K562 (cell line): Measurements from ENCODE around the gene MTHFS. TPM values are rescaled to one million over a fixed set of nuclear protein-coding genes. Genes with fewer than 3 reads are reported as not detected.

Experiments
- ARID1B ChIP-seq: fragments of 450-650 bp; IDR thresholded peaks from 2 replicates; pipeline ENCODE4 v1.6.1; 2016; ENCODE audit warnings: antibody characterized with exemption, mild to moderate bottlenecking, inconsistent platforms
- BCL6 ChIP-seq: fragments of 250-450 bp; sonication (Bioruptor Pico); IDR thresholded peaks from 2 replicates; pipeline ENCODE4 v1.4.0; 2020
- DIDO1 ChIP-seq: fragments of 450-650 bp; IDR thresholded peaks from 2 replicates; pipeline ENCODE4 v1.6.1; 2016; ENCODE audit warnings: low read depth, missing biosample characterization, missing genetic modification characterization
- ELF2 ChIP-seq: fragments of 250-450 bp; sonication (Bioruptor Pico); IDR thresholded peaks from 2 replicates; pipeline ENCODE4 v1.5.0; 2021; ENCODE audit warnings: mild to moderate bottlenecking
- MAFF ChIP-seq: IDR thresholded peaks from 2 replicates; pipeline ENCODE4 v1.6.1; 2012; ENCODE audit warnings: low read length, improper control_type of control experiment
- MAFG ChIP-seq: fragments of 450-650 bp; conservative IDR thresholded peaks from 2 replicates; pipeline ENCODE4 v1.6.1; 2016; ENCODE audit warnings: missing genetic modification characterization, missing compliant biosample characterization
- POLR2H ChIP-seq: IDR thresholded peaks from 2 replicates; pipeline ENCODE4 v1.6.1; 2016; ENCODE audit warnings: missing genetic modification characterization, low read depth, mild to moderate bottlenecking, control low read depth, missing compliant biosample characterization, moderate library complexity
- SMARCC2 ChIP-seq: fragments of 450-650 bp; IDR thresholded peaks from 2 replicates; pipeline ENCODE4 v1.6.1; 2017; ENCODE audit warnings: antibody characterized with exemption, moderate library complexity, mild to moderate bottlenecking, low read depth
- TBP ChIP-seq: optimal IDR thresholded peaks from 2 replicates; pipeline ENCODE3; 2011; ENCODE audit warnings: low read depth, low read length, improper control_type of control experiment
- ZBTB1 ChIP-seq: sonication (generic); formaldehyde crosslinking; IDR thresholded peaks from 2 replicates; pipeline ENCODE4 v1.8.1; 2023; ENCODE audit warnings: missing genetic modification reagents, low read depth, mild to moderate bottlenecking, borderline replicate concordance
- ZEB2 ChIP-seq: fragments of 450-650 bp; IDR thresholded peaks from 2 replicates; pipeline ENCODE4 v1.6.1; 2016
- ZFP30 ChIP-seq: fragments of 250-450 bp; sonication (Bioruptor Pico); IDR thresholded peaks from 2 replicates; pipeline ENCODE4 v1.8.0; 2022; ENCODE audit warnings: moderate library complexity, mild to moderate bottlenecking, inconsistent platforms, borderline replicate concordance
- polyA plus RNA-seq, 8 experiments: library from polyadenylated mRNA; depleted of rRNA in 4 of 8; stranded (reverse) in 5 of 8; unstranded in 3 of 8; fragments of >200 nt; fragmentation: Nextera tagmentation in 2 of 8; fragmentation: Illumina TruSeq in 1 of 8; extraction: Ambion mirVana in 2 of 8; extraction: Trizol in 1 of 8; gene quantifications; 2 replicates each; pipeline versions ENCODE4 v1.2.1 to v1.2.3, GENCODE V29; 2011 to 2014; ENCODE audit warnings: inconsistent platforms in 1 of 8, missing spikeins in 1 of 8
- total RNA-seq, 7 experiments: library from RNA; depleted of rRNA in 6 of 7; stranded (reverse); fragments of >200 nt in 6 of 7; fragmentation: Illumina TruSeq in 2 of 7; extraction: Trizol in 2 of 7; gene quantifications; 2 replicates each; pipeline versions ENCODE4 v1.2.1 to v1.2.3, GENCODE V29; 2011 to 2021; ENCODE audit warnings: low replicate concordance in 1 of 7
- TF ChIP-seq, protein P1 (sequence below): fragments of 450-650 bp; IDR thresholded peaks from 2 replicates; pipeline ENCODE4 v1.7.0; 2016; ENCODE audit warnings: borderline replicate concordance

MTHFS gene
- total and polyA plus RNA-seq, 9 of the 15 experiments (the other 6 are each of a cell fraction or from before 2014, with no cell fraction given) = 17.8 to 79.3 (median 41.7) TPM

- TF ChIP-seq MAFF (0 out of 2 replicates have a peak, but pooled peaks have one; percentile 23), ZFP30 (CRISPR knock-in tag) (no peak), MAFG (tag) (0 out of 2 replicates have a peak, but pooled peaks have one; percentile 14), BCL6 (CRISPR knock-in tag) (no peak), POLR2H (tag) (no peak), ARID1B (no peak), ZEB2 (no peak), ZBTB1 (CRISPR knock-in tag) (no peak), DIDO1 (tag) (peak; percentile 65; the same call in 1 of the 2 replicates), ELF2 (CRISPR knock-in tag) (no peak), SMARCC2 (no peak), TBP (no peak)
- TF ChIP-seq, protein P1, sequence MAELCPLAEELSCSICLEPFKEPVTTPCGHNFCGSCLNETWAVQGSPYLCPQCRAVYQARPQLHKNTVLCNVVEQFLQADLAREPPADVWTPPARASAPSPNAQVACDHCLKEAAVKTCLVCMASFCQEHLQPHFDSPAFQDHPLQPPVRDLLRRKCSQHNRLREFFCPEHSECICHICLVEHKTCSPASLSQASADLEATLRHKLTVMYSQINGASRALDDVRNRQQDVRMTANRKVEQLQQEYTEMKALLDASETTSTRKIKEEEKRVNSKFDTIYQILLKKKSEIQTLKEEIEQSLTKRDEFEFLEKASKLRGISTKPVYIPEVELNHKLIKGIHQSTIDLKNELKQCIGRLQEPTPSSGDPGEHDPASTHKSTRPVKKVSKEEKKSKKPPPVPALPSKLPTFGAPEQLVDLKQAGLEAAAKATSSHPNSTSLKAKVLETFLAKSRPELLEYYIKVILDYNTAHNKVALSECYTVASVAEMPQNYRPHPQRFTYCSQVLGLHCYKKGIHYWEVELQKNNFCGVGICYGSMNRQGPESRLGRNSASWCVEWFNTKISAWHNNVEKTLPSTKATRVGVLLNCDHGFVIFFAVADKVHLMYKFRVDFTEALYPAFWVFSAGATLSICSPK = no peak
Observed at GRCh38 chr15:79824136-79824701, 72.6 kb downstream of the MTHFS start (continued).
